OCI-M2 (cell line): ENCODE measurements around the gene LRRC8D.

ENCODE experiments used
- DNase-seq: peaks from one replicate; lab custom pipeline; 2025; ENCODE audit not compliant: unreplicated experiment; lab: John Stamatoyannopoulos, UW

LRRC8D gene

GRCh38 chr1:89865498-89866382 is 44.9 kb downstream of the LRRC8D start:
- DNase-seq, result no peak

GRCh38 chr1:89866568-89866967 is 45.7 kb downstream of the LRRC8D start:
- no peak for DNase-seq

GRCh38 chr1:89870998-89871397 is 50.2 kb downstream of the LRRC8D start:
- no peak for DNase-seq

GRCh38 chr1:89871768-89872473 is 51.1 kb downstream of the LRRC8D start:
- DNase-seq, result no peak

GRCh38 chr1:89872567-89872966 is 51.7 kb downstream of the LRRC8D start:
- no peak for DNase-seq

GRCh38 chr1:89873288-89873687 is 52.5 kb downstream of the LRRC8D start:
- DNase-seq, result no peak

- no peak for DNase-seq
Observed at GRCh38 chr1:89873770-89874169, 52.9 kb downstream of the LRRC8D start.

- no peak for DNase-seq
Observed at GRCh38 chr1:89876463-89876862, 55.6 kb downstream of the LRRC8D start.

- no peak for DNase-seq
Observed at GRCh38 chr1:89877756-89878155, 56.9 kb downstream of the LRRC8D start.

- DNase-seq, result no peak
Observed at GRCh38 chr1:89878256-89878655, 57.4 kb downstream of the LRRC8D start.

- no peak for DNase-seq
Observed at GRCh38 chr1:89880679-89881078, 59.8 kb downstream of the LRRC8D start.

GRCh38 chr1:89881415-89882058 is 60.7 kb downstream of the LRRC8D start:
- DNase-seq, result no peak

GRCh38 chr1:89882348-89883029 is 61.7 kb downstream of the LRRC8D start:
- DNase-seq, result no peak

- DNase-seq, result no peak
Observed at GRCh38 chr1:89883030-89883379, 62.2 kb downstream of the LRRC8D start.

- DNase-seq, result no peak
Observed at GRCh38 chr1:89884718-89885596, 64.1 kb downstream of the LRRC8D start.

GRCh38 chr1:89887270-89887669 is 66.4 kb downstream of the LRRC8D start:
- DNase-seq, result no peak

- DNase-seq, result no peak
Observed at GRCh38 chr1:89887713-89888112, 66.9 kb downstream of the LRRC8D start.

- DNase-seq, result no peak
Observed at GRCh38 chr1:89888480-89889322, 67.9 kb downstream of the LRRC8D start.

GRCh38 chr1:89889323-89889615 is 68.4 kb downstream of the LRRC8D start:
- no peak for DNase-seq
